GM23338 (cell line): Measurements from ENCODE around the gene MAP1B. TPM values are rescaled to one million over a fixed set of nuclear protein-coding genes. Genes with fewer than 3 reads are reported as not detected.

Source experiments
- ATAC-seq: fragments of 200-7000 bp; cut with Tn5 transposase; 3 replicates; pipeline ENCODE4 v1.9.1; 2020
- DNase-seq: peaks from one replicate; pipeline ENCODE4 v3.0.0-alpha.2; 2015; ENCODE audit warnings: low spot score
- H2AFZ ChIP-seq: fragments of 200-600 bp; sonication (generic); 2 replicates; pipeline ENCODE4 v1.8.0; 2016; ENCODE audit warnings: antibody characterized with exemption, mild to moderate bottlenecking, moderate library complexity
- H3F3A ChIP-seq: fragments of 200-600 bp; sonication (generic); replicated peaks from 2 replicates; pipeline ENCODE4 v1.8.0; 2017; ENCODE audit warnings: antibody characterized with exemption, mixed run types, low read depth
- H3K27ac ChIP-seq: fragments of 200-600 bp; sonication (generic); 2 replicates; pipeline ENCODE4 v1.6.1; 2016; ENCODE audit warnings: low read depth
- H3K27me3 ChIP-seq: fragments of 200-600 bp; sonication (generic); 2 replicates; pipeline ENCODE4 v1.8.0; 2016; ENCODE audit warnings: mild to moderate bottlenecking, mixed run types, moderate library complexity; ENCODE audit not compliant: insufficient read depth
- H3K36me3 ChIP-seq: fragments of 200-600 bp; sonication (generic); 2 replicates; pipeline ENCODE4 v1.8.0; 2016; ENCODE audit warnings: mild to moderate bottlenecking; ENCODE audit not compliant: insufficient read depth
- H3K4me1 ChIP-seq: fragments of 200-600 bp; sonication (generic); 2 replicates; pipeline ENCODE4 v1.8.0; 2016; ENCODE audit warnings: mild to moderate bottlenecking, moderate library complexity; ENCODE audit not compliant: insufficient read depth
- H3K4me2 ChIP-seq: fragments of 200-600 bp; sonication (generic); 2 replicates; pipeline ENCODE4 v1.7.1; 2017; ENCODE audit warnings: mixed run types
- H3K4me3 ChIP-seq: fragments of 200-600 bp; sonication (generic); 2 replicates; pipeline ENCODE4 v1.6.1; 2016; ENCODE audit warnings: mixed run types
- H3K79me2 ChIP-seq: fragments of 200-600 bp; sonication (generic); replicated peaks from 2 replicates; pipeline ENCODE4 v1.8.0; 2017; ENCODE audit warnings: mild to moderate bottlenecking; ENCODE audit not compliant: insufficient read depth
- H3K9me2 ChIP-seq: fragments of 200-600 bp; sonication (generic); 2 replicates; pipeline ENCODE4 v1.8.0; 2017; ENCODE audit not compliant: insufficient read depth
- H4K20me1 ChIP-seq: fragments of 200-600 bp; sonication (generic); replicated peaks from 2 replicates; pipeline ENCODE4 v1.8.0; 2017; ENCODE audit warnings: mild to moderate bottlenecking; ENCODE audit not compliant: insufficient read depth
- H3K27ac Mint-ChIP-seq: 2 replicates; pipeline ENCODE4 v1.8.0; 2020; ENCODE audit warnings: inconsistent platforms, mild to moderate bottlenecking, moderate library complexity, mixed read lengths
- H3K27me3 Mint-ChIP-seq: 3 replicates; pipeline ENCODE4 v1.8.0; 2022; ENCODE audit warnings: low read depth, mild to moderate bottlenecking, moderate library complexity, mixed read lengths, inconsistent platforms; ENCODE audit not compliant: insufficient read depth, poor library complexity
- H3K36me3 Mint-ChIP-seq: 3 replicates; pipeline ENCODE4 v1.8.0; 2021; ENCODE audit warnings: low read depth, mild to moderate bottlenecking, inconsistent platforms, moderate library complexity, mixed read lengths
- H3K4me1 Mint-ChIP-seq: 3 replicates; pipeline ENCODE4 v1.8.0; 2020; ENCODE audit warnings: mild to moderate bottlenecking, inconsistent platforms, mixed read lengths
- H3K4me3 Mint-ChIP-seq: 3 replicates; pipeline ENCODE4 v1.8.0; 2021; ENCODE audit warnings: moderate library complexity, mild to moderate bottlenecking, inconsistent platforms, mixed read lengths
- H3K9me3 Mint-ChIP-seq: 3 replicates; pipeline ENCODE4 v1.8.0; 2020; ENCODE audit warnings: moderate library complexity, mild to moderate bottlenecking, inconsistent platforms, mixed read lengths
- CREB1 ChIP-seq: fragments of 250-450 bp; sonication (Bioruptor Pico); IDR thresholded peaks from 2 replicates; pipeline ENCODE4 v1.5.0; 2020; ENCODE audit warnings: low read depth, mild to moderate bottlenecking, moderate library complexity
- EZH2 ChIP-seq: fragments of 200-600 bp; sonication (generic); IDR thresholded peaks from one replicate; pipeline ENCODE4 v1.8.0; 2017; ENCODE audit warnings: antibody characterized with exemption, mild to moderate bottlenecking, low read depth; ENCODE audit not compliant: unreplicated experiment
- EZH2phosphoT487 ChIP-seq: fragments of 200-600 bp; sonication (generic); IDR thresholded peaks from one replicate; pipeline ENCODE4 v1.8.1; 2018; ENCODE audit warnings: antibody characterized with exemption; ENCODE audit not compliant: unreplicated experiment
- JUNB ChIP-seq: IDR thresholded peaks from one replicate; pipeline ENCODE4 v1.6.1; 2016; ENCODE audit warnings: antibody characterized with exemption; ENCODE audit not compliant: unreplicated experiment
- NANOG ChIP-seq: IDR thresholded peaks from 2 replicates; pipeline ENCODE4 v1.6.1; 2016; ENCODE audit warnings: antibody characterized with exemption, borderline replicate concordance
- POLR2AphosphoS5 ChIP-seq: IDR thresholded peaks from 2 replicates; pipeline ENCODE4 v1.6.1; 2016; ENCODE audit warnings: antibody characterized with exemption, low read depth
- REST ChIP-seq: IDR thresholded peaks from one replicate; pipeline ENCODE4 v1.6.1; 2018; ENCODE audit warnings: antibody characterized with exemption; ENCODE audit not compliant: unreplicated experiment
- STAT1 ChIP-seq: IDR thresholded peaks from one replicate; pipeline ENCODE4 v1.6.1; 2016; ENCODE audit warnings: antibody characterized with exemption; ENCODE audit not compliant: unreplicated experiment
- ZNF114 ChIP-seq: fragments of 250-450 bp; sonication (Bioruptor Pico); IDR thresholded peaks from 2 replicates; pipeline ENCODE4 v1.5.0; 2020; ENCODE audit warnings: mild to moderate bottlenecking, moderate library complexity
- ZNF331 ChIP-seq: fragments of 250-450 bp; sonication (Bioruptor Pico); IDR thresholded peaks from 2 replicates; pipeline ENCODE4 v1.5.0; 2020; ENCODE audit warnings: low read depth, mild to moderate bottlenecking, moderate library complexity
- polyA plus RNA-seq: library from polyadenylated mRNA; unstranded; fragments of >200 nt; fragmentation: Nextera tagmentation; extraction: Ambion mirVana; gene quantifications from 2 replicates; pipeline ENCODE4 v1.2.1, GENCODE V29; 2016
- total RNA-seq: library from RNA; depleted of rRNA; stranded (reverse); fragments of >200 nt; shearing (Covaris generic); gene quantifications from 2 replicates; pipeline ENCODE4 v1.2.3, GENCODE V29; 2014
- TF ChIP-seq, protein P1 (sequence below), 2 experiments: fragments of 200-600 bp in 1 of 2; sonication (generic) in 1 of 2; conservative IDR thresholded peaks; 2 replicates each; pipeline versions ENCODE4 v1.5.1 to v1.6.1; 2016 to 2017; ENCODE audit warnings: antibody characterized with exemption in 2 of 2, low read depth in 2 of 2, mild to moderate bottlenecking in 2 of 2, moderate library complexity in 1 of 2
- TF ChIP-seq, protein P2 (sequence below): IDR thresholded peaks from 2 replicates; pipeline ENCODE4 v1.6.1; 2016; ENCODE audit warnings: antibody characterized with exemption
- TF ChIP-seq, protein P3 (sequence below): fragments of 250-450 bp; sonication (Bioruptor Pico); IDR thresholded peaks from 2 replicates; pipeline ENCODE4 v1.5.0; 2020; ENCODE audit warnings: mild to moderate bottlenecking, moderate library complexity

MAP1B gene
- total and polyA plus RNA-seq, 2 experiments from 2014 or later, result 148 to 263 TPM

GRCh38 chr5:72245546-72245945 is 138.3 kb downstream of the MAP1B start:
- Mint-ChIP-seq H3K27me3 (peaks cover 2% of the 10 kb centered on the region), H3K27ac (no peak overlapping the region; the same call in 1 of the 2 replicates), H3K9me3 (no peaks in the 10 kb centered on the region), H3K4me1 (peaks cover 70% of the 10 kb centered on the region), H3K36me3 (peaks cover 4% of the 10 kb centered on the region), H3K4me3 (no peak overlapping the region)
- no peaks in the 10 kb centered on the region for H3K9me2 ChIP-seq
- H3K36me3 ChIP-seq, result no peaks in the 10 kb centered on the region
- peak overlapping the region; percentile 17; the same call in 1 of the 2 replicates for H3K27ac ChIP-seq
- H3K4me3 ChIP-seq, result no peak overlapping the region
- no peaks in the 10 kb centered on the region for H3K27me3 ChIP-seq
- ATAC-seq (no peak), DNase-seq (no peak)
- H2AFZ ChIP-seq, result no peak overlapping the region
- peaks cover 23% of the 10 kb centered on the region for H3K4me1 ChIP-seq
- H4K20me1 ChIP-seq, result no peaks in the 10 kb centered on the region
- TF ChIP-seq ZNF114 (no peak), JUNB (no peak), POLR2AphosphoS5 (no peak), REST (no peak), CREB1 (CRISPR knock-in tag) (no peak), NANOG (no peak), EZH2phosphoT487 (no peak), EZH2 (no peak), ZNF331 (CRISPR knock-in tag) (no peak), STAT1 (no peak)
- TF ChIP-seq, protein P1, sequence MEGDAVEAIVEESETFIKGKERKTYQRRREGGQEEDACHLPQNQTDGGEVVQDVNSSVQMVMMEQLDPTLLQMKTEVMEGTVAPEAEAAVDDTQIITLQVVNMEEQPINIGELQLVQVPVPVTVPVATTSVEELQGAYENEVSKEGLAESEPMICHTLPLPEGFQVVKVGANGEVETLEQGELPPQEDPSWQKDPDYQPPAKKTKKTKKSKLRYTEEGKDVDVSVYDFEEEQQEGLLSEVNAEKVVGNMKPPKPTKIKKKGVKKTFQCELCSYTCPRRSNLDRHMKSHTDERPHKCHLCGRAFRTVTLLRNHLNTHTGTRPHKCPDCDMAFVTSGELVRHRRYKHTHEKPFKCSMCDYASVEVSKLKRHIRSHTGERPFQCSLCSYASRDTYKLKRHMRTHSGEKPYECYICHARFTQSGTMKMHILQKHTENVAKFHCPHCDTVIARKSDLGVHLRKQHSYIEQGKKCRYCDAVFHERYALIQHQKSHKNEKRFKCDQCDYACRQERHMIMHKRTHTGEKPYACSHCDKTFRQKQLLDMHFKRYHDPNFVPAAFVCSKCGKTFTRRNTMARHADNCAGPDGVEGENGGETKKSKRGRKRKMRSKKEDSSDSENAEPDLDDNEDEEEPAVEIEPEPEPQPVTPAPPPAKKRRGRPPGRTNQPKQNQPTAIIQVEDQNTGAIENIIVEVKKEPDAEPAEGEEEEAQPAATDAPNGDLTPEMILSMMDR (conservative IDR thresholded peaks at IDR 0.05; ENCODE audit: low read depth in 2 of 2), result no peak
- TF ChIP-seq, protein P2, sequence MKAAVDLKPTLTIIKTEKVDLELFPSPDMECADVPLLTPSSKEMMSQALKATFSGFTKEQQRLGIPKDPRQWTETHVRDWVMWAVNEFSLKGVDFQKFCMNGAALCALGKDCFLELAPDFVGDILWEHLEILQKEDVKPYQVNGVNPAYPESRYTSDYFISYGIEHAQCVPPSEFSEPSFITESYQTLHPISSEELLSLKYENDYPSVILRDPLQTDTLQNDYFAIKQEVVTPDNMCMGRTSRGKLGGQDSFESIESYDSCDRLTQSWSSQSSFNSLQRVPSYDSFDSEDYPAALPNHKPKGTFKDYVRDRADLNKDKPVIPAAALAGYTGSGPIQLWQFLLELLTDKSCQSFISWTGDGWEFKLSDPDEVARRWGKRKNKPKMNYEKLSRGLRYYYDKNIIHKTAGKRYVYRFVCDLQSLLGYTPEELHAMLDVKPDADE, result no peak
- TF ChIP-seq, protein P3, sequence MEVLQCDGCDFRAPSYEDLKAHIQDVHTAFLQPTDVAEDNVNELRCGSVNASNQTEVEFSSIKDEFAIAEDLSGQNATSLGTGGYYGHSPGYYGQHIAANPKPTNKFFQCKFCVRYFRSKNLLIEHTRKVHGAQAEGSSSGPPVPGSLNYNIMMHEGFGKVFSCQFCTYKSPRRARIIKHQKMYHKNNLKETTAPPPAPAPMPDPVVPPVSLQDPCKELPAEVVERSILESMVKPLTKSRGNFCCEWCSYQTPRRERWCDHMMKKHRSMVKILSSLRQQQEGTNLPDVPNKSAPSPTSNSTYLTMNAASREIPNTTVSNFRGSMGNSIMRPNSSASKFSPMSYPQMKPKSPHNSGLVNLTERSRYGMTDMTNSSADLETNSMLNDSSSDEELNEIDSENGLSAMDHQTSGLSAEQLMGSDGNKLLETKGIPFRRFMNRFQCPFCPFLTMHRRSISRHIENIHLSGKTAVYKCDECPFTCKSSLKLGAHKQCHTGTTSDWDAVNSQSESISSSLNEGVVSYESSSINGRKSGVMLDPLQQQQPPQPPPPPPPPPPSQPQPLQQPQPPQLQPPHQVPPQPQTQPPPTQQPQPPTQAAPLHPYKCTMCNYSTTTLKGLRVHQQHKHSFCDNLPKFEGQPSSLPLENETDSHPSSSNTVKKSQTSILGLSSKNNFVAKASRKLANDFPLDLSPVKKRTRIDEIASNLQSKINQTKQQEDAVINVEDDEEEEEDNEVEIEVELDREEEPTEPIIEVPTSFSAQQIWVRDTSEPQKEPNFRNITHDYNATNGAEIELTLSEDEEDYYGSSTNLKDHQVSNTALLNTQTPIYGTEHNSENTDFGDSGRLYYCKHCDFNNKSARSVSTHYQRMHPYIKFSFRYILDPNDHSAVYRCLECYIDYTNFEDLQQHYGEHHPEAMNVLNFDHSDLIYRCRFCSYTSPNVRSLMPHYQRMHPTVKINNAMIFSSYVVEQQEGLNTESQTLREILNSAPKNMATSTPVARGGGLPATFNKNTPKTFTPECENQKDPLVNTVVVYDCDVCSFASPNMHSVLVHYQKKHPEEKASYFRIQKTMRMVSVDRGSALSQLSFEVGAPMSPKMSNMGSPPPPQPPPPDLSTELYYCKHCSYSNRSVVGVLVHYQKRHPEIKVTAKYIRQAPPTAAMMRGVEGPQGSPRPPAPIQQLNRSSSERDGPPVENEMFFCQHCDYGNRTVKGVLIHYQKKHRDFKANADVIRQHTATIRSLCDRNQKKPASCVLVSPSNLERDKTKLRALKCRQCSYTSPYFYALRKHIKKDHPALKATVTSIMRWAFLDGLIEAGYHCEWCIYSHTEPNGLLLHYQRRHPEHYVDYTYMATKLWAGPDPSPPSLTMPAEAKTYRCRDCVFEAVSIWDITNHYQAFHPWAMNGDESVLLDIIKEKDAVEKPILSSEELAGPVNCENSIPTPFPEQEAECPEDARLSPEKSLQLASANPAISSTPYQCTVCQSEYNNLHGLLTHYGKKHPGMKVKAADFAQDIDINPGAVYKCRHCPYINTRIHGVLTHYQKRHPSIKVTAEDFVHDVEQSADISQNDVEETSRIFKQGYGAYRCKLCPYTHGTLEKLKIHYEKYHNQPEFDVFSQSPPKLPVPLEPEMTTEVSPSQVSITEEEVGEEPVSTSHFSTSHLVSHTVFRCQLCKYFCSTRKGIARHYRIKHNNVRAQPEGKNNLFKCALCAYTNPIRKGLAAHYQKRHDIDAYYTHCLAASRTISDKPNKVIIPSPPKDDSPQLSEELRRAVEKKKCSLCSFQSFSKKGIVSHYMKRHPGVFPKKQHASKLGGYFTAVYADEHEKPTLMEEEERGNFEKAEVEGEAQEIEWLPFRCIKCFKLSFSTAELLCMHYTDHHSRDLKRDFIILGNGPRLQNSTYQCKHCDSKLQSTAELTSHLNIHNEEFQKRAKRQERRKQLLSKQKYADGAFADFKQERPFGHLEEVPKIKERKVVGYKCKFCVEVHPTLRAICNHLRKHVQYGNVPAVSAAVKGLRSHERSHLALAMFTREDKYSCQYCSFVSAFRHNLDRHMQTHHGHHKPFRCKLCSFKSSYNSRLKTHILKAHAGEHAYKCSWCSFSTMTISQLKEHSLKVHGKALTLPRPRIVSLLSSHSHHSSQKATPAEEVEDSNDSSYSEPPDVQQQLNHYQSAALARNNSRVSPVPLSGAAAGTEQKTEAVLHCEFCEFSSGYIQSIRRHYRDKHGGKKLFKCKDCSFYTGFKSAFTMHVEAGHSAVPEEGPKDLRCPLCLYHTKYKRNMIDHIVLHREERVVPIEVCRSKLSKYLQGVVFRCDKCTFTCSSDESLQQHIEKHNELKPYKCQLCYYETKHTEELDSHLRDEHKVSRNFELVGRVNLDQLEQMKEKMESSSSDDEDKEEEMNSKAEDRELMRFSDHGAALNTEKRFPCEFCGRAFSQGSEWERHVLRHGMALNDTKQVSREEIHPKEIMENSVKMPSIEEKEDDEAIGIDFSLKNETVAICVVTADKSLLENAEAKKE (CRISPR knock-in tag), result no peak
- no peaks in the 10 kb centered on the region for H3F3A ChIP-seq
- peaks cover 41% of the 10 kb centered on the region for H3K79me2 ChIP-seq
- H3K4me2 ChIP-seq, result no peak overlapping the region
